Esophagus muscularis mucosa (tissue), 4 donors: ENCODE measurements around the gene TCEAL9. TPM values are rescaled to one million over a fixed set of nuclear protein-coding genes. Genes with fewer than 3 reads are reported as not detected.

Experiments used
- DNase-seq: peaks from one replicate; pipeline ENCODE4 v3.0.0-alpha.2; 2017; ENCODE audit errors: extremely low spot score
- H3K27ac ChIP-seq, 4 donors: fragments of 200-600 bp; sonication (generic); replicated peaks in 1 of 4; 1 replicate in 3 of 4; 2 replicates in 1 of 4; pipeline ENCODE4 v1.5.1; 2016 to 2019; ENCODE audit warnings: mild to moderate bottlenecking in 1 of 4
- H3K27me3 ChIP-seq, 4 donors: fragments of 200-600 bp; sonication (generic); one replicate each; pipeline versions ENCODE4 v1.5.1 to v1.6.0; 2016 to 2019
- H3K36me3 ChIP-seq, 4 donors: fragments of 200-600 bp; sonication (generic); one replicate each; pipeline ENCODE4 v1.5.1; 2016 to 2019
- H3K4me1 ChIP-seq, 4 donors: fragments of 200-600 bp; sonication (generic); one replicate each; pipeline ENCODE4 v1.5.1; 2016 to 2019
- H3K4me3 ChIP-seq, 4 donors: fragments of 200-600 bp; sonication (generic); 1 replicate in 2 of 4; 2 replicates in 2 of 4; pipeline ENCODE4 v1.5.1; 2016 to 2019; ENCODE audit warnings: mild to moderate bottlenecking in 4 of 4, moderate library complexity in 1 of 4
- H3K9me3 ChIP-seq, 4 donors: fragments of 200-600 bp; sonication (generic); 1 replicate in 3 of 4; 2 replicates in 1 of 4; pipeline ENCODE4 v1.5.1; 2016 to 2019
- CTCF ChIP-seq, 3 experiments: fragments of 200-600 bp in 2 of 3; fragments of 450-650 bp in 1 of 3; sonication (generic) in 2 of 3; IDR thresholded peaks; one replicate each; pipeline ENCODE4 v1.5.1; 2017 to 2019; ENCODE audit warnings: antibody characterized with exemption in 3 of 3, mild to moderate bottlenecking in 2 of 3, moderate library complexity in 1 of 3
- EP300 ChIP-seq: sonication (generic); formaldehyde crosslinking; IDR thresholded peaks from one replicate; pipeline ENCODE4 v1.6.1; 2017; ENCODE audit warnings: antibody characterized with exemption
- POLR2A ChIP-seq: fragments of 450-650 bp; IDR thresholded peaks from one replicate; pipeline ENCODE4 v1.6.1; 2017; ENCODE audit warnings: antibody characterized with exemption, moderate library complexity, mild to moderate bottlenecking, low read depth
- POLR2AphosphoS5 ChIP-seq, 2 donors: sonication (generic); formaldehyde crosslinking; IDR thresholded peaks; one replicate each; pipeline ENCODE4 v1.6.1; 2017; ENCODE audit warnings: antibody characterized with exemption in 2 of 2
- WGBS: methylation state at CpG from one replicate; pipeline ENCODE4 v1.1.5; 2018; 5-methylcytosine and 5-hydroxymethylcytosine counted together
- intact Hi-C: fragments of 100-400 bp; cut with DNase I; formaldehyde crosslinking; loops from one replicate; pipeline ENCODE4 v1.15.1; 2023
- total RNA-seq, 4 donors: library from RNA; depleted of rRNA; stranded (reverse); fragments of >200 nt; gene quantifications; one replicate each; pipeline versions ENCODE4 v1.1.0 to v1.2.1, GENCODE V29; 2016

TCEAL9 gene
- total RNA-seq, 4 donors from 2014 or later, result 47.3 to 69.3 (median 52.9) TPM

GRCh38 chrX:103329991-103330390 lies 26.3 kb upstream of the TCEAL9 start, which contains the start of gene TCEAL7:
Gene TCEAL7 (plus strand): TSS chrX:103330239. CDS start chrX:103331404, 1,165 bp downstream.
- no peaks in the 10 kb centered on the region for H3K9me3 ChIP-seq
- TF ChIP-seq POLR2A (no peak), EP300 (no peak), CTCF (IDR thresholded peaks at IDR 0.05) (no peak), POLR2AphosphoS5 (IDR thresholded peaks at IDR 0.05) (peak; percentile 34 to 60)
- 22% methylated on average over 11 of the region's 11 CpGs for WGBS
- intact Hi-C loops, result no loop called here
- H3K4me3 ChIP-seq, result peak within 1 kb of the TSS; percentile 41 to 43 (median 42)
- peaks cover 0 to 11% (median 0%) of the 10 kb centered on the region in 4 donors for H3K27me3 ChIP-seq
- DNase-seq, result no peak
- H3K36me3 ChIP-seq, result no peaks in the 10 kb centered on the region
- H3K27ac ChIP-seq, result peak within 1 kb of the TSS in 3 of 4 donors; percentile 28 to 36 (median 32)
- H3K4me1 ChIP-seq, result peaks cover 0 to 10% (median 0%) of the 10 kb centered on the region in 4 donors

- H3K4me3 ChIP-seq, result peak overlapping the region; percentile 41 to 43 (median 42)
- peaks cover 0 to 11% (median 0%) of the 10 kb centered on the region in 4 donors for H3K27me3 ChIP-seq
- peak overlapping the region in 3 of 4 donors; percentile 28 to 36 (median 32) for H3K27ac ChIP-seq
- DNase-seq, result no peak
- no peak for TF ChIP-seq POLR2AphosphoS5 (IDR thresholded peaks at IDR 0.05)
- no peak for TF ChIP-seq CTCF (IDR thresholded peaks at IDR 0.05)
- no peak for TF ChIP-seq POLR2A
- no peak for TF ChIP-seq EP300
- 23% methylated on average over 21 of the region's 21 CpGs for WGBS
- intact Hi-C loops, result no loop called here
- H3K36me3 ChIP-seq, result no peaks in the 10 kb centered on the region
- H3K4me1 ChIP-seq, result peaks cover 0 to 10% (median 0%) of the 10 kb centered on the region in 4 donors
- no peaks in the 10 kb centered on the region for H3K9me3 ChIP-seq
These were observed 25.5 kb upstream of the TCEAL9 start for GRCh38 chrX:103330681-103331288.

GRCh38 chrX:103338663-103339062 lies 17.6 kb upstream of the TCEAL9 start:
- TF ChIP-seq POLR2A (no peak), EP300 (no peak), CTCF (IDR thresholded peaks at IDR 0.05) (no peak), POLR2AphosphoS5 (IDR thresholded peaks at IDR 0.05) (no peak)
- intact Hi-C loops, result no loop called here
- 33% methylated on average over 1 of the region's 3 CpGs for WGBS
- H3K27me3 ChIP-seq, result no peaks in the 10 kb centered on the region
- DNase-seq, result no peak
- no peaks in the 10 kb centered on the region for H3K9me3 ChIP-seq
- H3K4me1 ChIP-seq, result no peaks in the 10 kb centered on the region
- no peak overlapping the region for H3K27ac ChIP-seq
- H3K36me3 ChIP-seq, result no peaks in the 10 kb centered on the region
- no peak overlapping the region for H3K4me3 ChIP-seq

GRCh38 chrX:103343105-103343504 lies 13.2 kb upstream of the TCEAL9 start:
- DNase-seq, result no peak

More at GRCh38 chrX:103343105-103343504, 13.2 kb upstream of the TCEAL9 start:
- Histone ChIP-seq H3K4me1 (no peaks in the 10 kb centered on the region), H3K27me3 (peaks cover 0 to 9% (median 3%) of the 10 kb centered on the region in 4 donors), H3K9me3 (no peaks in the 10 kb centered on the region), H3K36me3 (no peaks in the 10 kb centered on the region), H3K27ac (no peak overlapping the region), H3K4me3 (no peak overlapping the region)
- intact Hi-C loops, result loop anchor here (1.0 kb wide), 1 partner anchor 121 kb away; no protein-coding TSS in a partner anchor
- WGBS, result 18% methylated on average over 2 of the region's 2 CpGs
- TF ChIP-seq POLR2AphosphoS5 (IDR thresholded peaks at IDR 0.05), result no peak
- TF ChIP-seq CTCF (IDR thresholded peaks at IDR 0.05), result peak; percentile 65 to 73 (median 71)
- no peak for TF ChIP-seq EP300
